HG03439 (cell line): ENCODE measurements around the gene TMEM214.

Experiments used
- ATAC-seq: cut with Tn5 transposase; IDR thresholded peaks from one replicate; pipeline ENCODE4 v1.9.1; 2021; ENCODE audit warnings: mild to moderate bottlenecking, moderate library complexity; ENCODE audit not compliant: unreplicated experiment

Gene TMEM214, protein sequence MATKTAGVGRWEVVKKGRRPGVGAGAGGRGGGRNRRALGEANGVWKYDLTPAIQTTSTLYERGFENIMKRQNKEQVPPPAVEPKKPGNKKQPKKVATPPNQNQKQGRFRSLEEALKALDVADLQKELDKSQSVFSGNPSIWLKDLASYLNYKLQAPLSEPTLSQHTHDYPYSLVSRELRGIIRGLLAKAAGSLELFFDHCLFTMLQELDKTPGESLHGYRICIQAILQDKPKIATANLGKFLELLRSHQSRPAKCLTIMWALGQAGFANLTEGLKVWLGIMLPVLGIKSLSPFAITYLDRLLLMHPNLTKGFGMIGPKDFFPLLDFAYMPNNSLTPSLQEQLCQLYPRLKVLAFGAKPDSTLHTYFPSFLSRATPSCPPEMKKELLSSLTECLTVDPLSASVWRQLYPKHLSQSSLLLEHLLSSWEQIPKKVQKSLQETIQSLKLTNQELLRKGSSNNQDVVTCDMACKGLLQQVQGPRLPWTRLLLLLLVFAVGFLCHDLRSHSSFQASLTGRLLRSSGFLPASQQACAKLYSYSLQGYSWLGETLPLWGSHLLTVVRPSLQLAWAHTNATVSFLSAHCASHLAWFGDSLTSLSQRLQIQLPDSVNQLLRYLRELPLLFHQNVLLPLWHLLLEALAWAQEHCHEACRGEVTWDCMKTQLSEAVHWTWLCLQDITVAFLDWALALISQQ

DNA sequence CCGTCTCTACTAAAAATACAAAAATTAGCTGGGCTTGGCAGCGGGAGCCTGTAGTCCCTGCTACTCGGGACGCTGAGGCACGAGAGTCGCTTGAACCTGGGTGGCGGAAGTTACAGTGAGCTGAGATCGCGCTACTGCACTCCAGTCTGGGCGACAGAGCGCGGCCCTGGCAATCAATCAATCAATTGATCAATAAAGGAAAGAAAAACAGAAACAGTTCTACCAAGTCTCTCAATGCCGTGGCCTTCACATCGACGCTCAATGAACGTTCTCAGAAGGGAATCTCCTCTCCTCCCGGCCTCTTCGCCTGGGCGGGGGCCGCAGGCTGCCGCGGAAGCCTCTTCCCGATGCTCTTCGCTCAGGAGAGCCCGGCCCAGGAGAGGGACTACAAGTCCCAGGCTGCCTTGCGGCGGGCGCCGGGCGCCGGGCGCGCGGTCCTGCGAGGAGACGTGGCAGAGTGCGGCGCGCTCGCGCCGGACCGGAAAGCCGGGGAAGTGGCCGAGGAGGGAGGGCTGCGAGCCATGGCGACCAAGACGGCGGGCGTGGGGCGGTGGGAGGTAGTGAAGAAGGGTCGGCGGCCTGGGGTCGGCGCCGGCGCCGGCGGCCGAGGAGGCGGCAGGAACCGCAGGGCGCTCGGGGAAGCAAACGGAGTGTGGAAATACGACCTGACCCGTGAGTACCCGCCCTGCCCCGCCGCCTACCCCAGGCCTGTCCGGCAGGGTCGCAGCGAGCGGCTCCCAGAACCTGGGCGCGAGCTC lies at the start of gene TMEM214:
Gene TMEM214 (plus strand): TSS at position 471 of the 758 bp plus-strand sequence. CDS start 51 bp downstream, at position 522.
- peak; percentile 81 for ATAC-seq

DNA sequence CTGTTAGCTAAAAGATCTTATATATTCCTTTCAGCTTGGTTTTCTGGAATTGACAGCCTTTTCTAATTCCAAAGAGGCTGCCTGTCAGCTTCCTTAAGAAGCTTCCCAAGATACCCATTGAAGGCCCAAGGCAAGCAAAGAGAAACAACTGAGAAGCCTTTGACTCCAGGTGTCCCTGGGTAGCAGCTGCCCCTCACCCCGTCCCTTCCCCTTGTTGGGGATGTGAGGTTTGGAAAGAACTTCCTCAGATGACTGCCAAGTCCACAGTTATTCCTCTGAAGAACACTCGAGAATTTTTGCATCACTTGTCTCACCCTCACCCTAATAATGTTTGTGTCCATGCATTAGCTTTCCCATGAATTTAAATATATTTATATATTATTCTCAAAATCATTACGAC lies 49.0 kb upstream of the TMEM214 start:
- no peak for ATAC-seq

DNA sequence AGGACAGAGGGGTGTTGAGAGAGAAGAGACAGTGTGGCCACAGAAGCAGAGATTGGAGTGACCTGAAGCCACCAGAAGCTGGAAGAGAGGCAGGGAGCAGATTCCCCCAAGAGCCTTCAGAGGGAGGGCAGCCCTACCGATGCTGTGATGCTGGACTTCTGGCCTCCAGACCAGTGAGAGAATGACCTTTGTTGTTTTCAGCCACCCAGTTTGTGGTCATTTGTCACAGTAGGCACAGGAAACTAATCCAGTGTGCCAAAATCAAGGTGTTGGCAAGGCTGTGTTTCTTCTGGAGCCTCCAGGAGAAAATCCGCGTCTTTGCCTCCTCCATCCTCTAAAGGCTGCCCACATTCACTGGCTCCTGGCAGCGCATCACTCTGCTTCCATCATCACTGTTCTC lies 47.0 kb upstream of the TMEM214 start:
- no peak for ATAC-seq

DNA sequence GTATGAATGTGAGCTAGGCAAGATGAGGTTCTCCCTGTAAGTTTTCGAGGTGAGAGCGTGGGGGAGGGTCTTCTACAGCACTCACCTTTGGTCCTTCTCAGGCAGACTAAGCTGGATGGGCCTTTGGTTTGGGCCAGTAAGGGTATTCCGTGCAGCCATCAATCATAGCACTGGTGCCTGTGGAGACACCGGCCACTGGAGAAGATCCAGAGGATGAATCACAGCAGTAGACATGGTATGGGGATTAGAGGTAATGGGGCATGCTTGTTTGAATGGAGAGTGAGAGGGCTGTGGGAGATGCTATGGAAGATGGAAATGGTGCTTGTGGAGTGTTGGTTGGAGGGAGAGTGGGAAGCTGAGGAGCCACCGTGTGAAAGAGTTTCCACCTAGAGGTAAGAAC lies 46.2 kb upstream of the TMEM214 start:
- no peak for ATAC-seq

DNA sequence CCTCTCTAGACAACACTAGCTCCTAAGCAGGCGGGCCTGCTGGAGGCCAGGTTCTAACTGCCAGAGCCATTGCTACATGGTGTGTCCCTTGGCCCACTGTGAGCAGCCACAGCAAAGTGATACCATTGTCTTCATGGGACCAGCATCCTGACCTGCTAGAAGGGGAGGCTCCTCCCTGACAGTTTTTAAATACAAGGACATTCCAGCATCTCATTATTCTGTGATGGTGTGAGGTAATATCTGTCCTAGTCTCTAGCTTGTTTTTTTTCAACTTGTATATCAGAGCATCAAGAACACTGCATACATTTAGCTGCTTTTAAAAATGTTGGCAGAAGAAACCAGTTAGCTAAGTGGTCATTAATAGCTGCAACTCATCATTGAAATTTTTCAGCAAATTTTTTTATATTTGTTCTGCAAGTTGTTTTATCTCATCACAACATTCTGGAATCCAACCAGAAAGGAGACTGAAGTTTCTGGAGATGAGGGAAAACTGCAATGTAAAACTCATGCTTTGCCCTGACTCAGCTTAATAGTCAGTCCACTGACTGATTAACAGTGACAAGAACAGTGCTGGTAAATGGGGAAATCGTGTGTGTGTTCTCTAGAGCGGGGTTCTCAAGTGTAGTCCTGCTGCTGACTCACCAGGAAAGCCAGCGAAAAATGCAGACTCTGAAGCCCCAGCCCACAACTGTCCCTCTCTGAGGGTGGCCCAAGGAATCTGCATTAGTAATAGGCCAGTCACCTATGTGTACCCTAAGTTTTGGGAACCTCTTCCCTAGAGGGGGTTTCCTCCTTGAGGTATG lies 44.5 kb upstream of the TMEM214 start:
- ATAC-seq, result no peak

- ATAC-seq, result no peak
Measured at GRCh38 chr2:26989156-26989555, 43.6 kb upstream of the TMEM214 start.

GRCh38 chr2:26991717-26992116 lies 41.0 kb upstream of the TMEM214 start:
- ATAC-seq, result no peak

DNA sequence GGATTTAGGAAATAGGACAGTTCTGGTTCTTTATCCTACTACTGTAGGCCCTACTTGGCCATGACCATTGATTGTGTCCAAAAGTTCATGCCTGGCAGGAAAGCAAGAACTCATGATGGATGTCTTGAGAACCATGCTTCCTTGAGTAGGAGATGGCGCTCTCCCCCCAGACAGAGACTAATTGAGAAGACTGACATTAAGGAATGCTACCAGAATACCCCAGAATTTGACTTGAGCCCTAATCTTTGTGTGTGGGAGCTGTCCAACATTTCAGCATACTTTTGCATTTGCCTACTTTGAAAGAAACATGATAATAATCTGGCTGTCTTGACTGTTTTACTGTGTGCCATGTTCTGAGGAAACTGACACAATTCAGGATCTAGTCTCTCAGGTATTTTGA lies 39.0 kb upstream of the TMEM214 start:
- ATAC-seq, result no peak

DNA sequence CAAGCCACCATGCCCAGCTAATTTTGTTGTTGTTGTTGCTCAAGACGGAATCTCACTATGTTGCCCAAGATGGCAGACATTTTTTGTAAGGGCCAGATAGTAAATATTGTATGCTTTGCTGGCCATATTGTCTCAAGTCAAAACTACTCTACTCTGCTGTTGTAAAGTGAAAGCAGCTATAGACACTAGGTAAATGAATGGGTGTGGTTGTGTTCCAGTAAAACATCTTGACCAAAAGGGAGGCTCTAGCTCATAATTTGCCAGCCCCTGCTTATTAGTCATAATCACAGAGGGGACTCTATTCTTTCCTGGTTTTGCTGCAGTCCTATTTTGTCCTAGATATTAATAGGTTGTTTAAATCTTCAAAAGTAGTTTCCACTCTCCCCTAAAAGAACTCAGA lies 37.8 kb upstream of the TMEM214 start:
- no peak for ATAC-seq

DNA sequence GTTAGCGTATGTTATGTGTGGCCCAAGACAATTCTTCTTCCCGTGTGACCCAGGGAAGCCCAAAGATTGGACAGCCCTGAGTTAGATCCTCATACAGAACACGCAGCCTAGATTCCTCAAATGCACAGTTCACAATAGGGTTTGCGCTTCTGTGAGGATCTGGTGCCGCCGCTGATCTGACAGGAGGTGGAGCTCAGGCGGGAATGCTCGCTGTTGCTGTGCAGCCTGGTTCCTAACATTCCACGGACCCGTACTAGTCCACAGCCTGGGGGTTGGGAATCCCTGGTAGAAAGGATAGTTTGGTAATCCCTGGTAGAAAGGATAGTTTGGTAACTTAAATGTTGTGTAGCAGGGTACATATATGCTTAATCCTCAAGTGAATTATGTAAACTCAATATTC lies 35.4 kb upstream of the TMEM214 start:
- no peak for ATAC-seq

DNA sequence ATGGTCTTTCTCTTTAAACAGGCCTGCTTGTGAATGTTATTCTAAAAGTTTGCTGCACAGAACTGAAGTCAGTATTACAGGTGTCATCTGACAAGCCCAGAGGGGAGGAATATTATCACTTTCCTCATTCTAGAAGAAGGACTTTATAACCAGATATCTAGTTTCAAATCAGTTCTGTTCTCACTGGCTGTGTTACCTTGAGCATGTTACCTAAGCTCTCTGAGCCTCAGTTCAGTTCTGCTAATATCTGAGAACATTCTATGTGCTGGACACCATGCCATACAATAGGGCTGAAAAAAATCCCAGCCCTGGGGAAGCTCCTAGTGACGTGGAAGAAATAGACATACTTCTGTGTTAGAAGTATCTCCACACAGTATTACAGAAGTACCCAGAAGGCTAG lies 34.4 kb upstream of the TMEM214 start:
- ATAC-seq, result no peak

- no peak for ATAC-seq
Measured at GRCh38 chr2:27000228-27000627, 32.5 kb upstream of the TMEM214 start.

GRCh38 chr2:27000995-27001394 lies 31.8 kb upstream of the TMEM214 start:
- ATAC-seq, result no peak

GRCh38 chr2:27001950-27002349 lies 30.8 kb upstream of the TMEM214 start:
- ATAC-seq, result no peak

DNA sequence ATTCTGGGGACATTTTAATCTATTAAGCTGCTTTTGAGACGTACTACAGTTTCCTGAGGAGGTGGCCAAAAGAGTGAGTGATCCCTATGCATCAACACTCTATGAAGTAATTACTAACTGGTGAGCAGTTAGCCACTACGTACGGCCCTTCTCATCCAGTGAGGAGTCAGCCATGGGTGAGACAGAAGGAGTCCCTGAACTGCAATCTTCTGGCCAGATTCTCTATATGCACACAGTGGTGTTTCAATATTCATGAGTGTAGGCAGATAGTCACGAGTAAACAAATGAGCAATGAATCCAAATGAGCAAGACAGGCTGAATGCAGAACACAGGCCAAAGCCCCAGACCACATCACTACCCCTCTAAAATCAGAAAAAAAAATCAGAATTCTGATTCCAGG lies 29.8 kb upstream of the TMEM214 start:
- ATAC-seq, result no peak

DNA sequence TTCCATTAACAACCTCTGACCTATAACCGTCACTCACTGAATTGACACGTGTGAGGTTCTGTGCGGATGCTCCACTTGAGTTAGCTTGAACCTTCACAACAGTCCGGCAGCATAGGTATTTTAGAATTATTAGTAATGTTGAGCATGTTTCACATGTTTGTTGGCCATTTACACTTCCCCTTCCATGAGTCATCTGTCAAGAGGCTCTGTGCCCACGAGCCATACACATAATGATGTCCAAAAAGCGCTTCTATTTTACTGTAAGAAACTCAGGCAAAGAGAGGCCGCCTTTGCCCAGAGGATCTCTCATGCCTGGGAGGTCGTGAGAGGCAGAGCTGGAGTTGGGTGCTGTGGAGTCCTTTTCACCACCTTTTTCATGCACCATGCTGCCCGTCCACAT lies 28.9 kb upstream of the TMEM214 start:
- no peak for ATAC-seq

- no peak for ATAC-seq
Measured at GRCh38 chr2:27006602-27007415, 26.0 kb upstream of the TMEM214 start.

GRCh38 chr2:27007416-27008374 lies 25.1 kb upstream of the TMEM214 start:
- ATAC-seq, result no peak

GRCh38 chr2:27008678-27009077 lies 24.1 kb upstream of the TMEM214 start:
- ATAC-seq, result no peak
